Measurements from ENCODE around the gene JTB. TPM values are rescaled to one million over a fixed set of nuclear protein-coding genes. Genes with fewer than 3 reads are reported as not detected.

JTB gene
- total RNA-seq, 1 donor from 2014 or later = 97.0 TPM

DNA sequence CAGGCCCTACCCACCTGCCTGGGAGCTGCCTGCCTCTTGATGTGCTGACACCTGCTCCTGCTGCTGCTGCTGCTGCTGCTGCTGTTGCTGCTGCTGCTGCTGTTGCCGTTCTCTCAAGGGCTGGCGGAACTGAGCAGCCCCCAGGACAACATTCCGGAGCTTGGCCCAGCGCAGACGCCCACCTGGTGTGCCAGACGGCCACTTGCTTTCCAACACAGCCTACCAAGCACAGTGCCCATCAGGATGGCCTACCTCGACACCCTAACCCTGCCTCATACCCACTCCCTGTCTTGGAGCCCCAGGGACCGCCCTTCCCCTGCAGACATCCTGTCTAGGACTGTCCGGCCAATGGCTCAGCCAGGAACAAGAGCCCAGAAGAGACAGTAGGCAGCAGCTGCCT lies 42.7 kb downstream of the JTB start:
- ATAC-seq (no peak), DNase-seq (ENCODE audit: low spot score) (no peak)

GRCh38 chr1:153933955-153934354 lies 43.5 kb downstream of the JTB start:
- ATAC-seq (no peak), DNase-seq (ENCODE audit: low spot score) (no peak)

DNA sequence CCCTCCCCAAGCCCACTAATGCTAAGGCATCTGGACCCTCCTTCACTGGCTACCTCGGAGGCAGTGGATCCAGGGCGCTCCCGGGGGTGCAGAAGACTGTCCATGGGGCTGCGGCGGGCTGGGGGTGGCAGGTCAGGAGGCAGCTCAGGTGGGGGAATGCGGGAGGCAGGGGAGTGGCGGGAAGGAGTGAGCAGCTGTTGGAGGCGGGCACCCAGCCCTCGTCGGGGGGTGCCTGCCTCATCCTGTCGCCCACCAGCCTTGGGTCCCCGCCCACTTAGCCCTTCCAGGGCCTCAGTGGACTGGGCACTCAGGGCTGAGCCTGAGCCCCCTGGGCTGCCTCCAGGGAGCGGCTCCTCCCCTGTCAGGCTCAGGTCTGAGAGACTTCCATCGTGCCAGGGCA lies 44.0 kb downstream of the JTB start:
- no peak for DNase-seq (ENCODE audit: low spot score)
- no peak for ATAC-seq

DNA sequence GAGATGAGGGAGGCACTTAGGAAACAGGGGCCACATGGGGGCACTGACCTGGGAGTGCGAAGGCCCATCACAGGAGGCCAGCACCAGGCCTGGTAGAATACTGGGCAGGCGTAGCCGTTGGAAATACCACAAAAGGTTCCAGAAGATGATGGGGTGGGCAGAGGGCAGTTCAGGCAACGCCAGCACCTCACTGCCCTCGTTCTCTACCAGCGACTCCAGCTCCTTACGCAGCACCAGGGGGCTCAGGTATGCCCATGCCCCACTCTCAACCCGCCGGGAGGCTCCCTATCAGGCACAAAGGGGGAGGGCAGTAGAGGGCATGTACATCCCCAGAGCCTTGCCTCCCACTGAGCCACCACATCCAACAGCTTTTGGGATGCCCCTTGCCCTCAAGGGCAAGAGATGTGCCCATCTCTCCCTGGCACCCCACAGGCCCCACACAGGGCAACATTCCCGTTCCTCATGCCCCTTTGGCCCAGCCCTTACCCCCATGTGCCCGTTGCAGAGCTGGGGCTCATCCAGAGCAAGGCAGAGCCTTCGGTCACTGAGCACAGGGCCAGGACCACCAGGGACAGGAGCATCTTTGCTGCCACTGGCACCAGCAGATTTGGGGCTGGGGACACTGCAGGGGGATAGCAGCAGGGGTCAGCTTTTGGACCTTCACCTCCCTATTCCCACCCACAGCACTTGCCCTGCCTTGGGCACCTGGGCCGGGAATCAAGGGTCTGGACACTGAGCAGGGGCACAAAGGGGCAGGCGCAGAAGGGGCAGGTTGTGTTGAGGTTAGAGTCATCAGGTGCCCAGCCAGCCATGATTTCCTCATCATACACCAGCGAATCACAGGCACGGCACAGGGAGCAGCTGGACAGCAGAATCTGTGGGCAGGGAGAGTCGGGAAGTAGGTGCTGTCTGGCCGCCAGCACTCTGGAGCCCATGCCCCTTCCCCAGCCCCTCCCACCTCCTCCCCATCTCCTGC lies 45.0 kb downstream of the JTB start:
- ATAC-seq = no peak
- no peak for DNase-seq (ENCODE audit: low spot score)

- ATAC-seq (no peak), DNase-seq (ENCODE audit: low spot score) (no peak)
Observed at GRCh38 chr1:153929981-153930948, 47.2 kb downstream of the JTB start.

DNA sequence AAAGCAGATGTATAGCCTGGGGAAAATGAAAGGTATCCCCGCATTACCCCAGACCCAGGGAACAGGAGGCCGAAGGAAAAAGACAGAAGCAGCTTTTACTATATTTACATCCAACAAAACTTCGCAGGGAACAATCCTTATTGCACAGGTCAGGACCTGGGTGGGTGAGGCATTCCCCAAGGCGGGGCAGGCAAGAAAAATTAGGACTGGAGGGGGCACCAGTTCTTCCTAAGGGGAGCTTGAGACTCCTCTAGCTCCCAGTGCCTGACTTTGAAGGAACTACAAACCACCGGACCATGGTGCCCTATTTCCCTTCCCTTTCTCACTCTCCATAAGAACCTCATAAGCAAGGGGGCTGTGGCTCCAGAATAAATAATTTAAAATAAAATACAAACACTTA lies 48.0 kb downstream of the JTB start:
- ATAC-seq (no peak), DNase-seq (ENCODE audit: low spot score) (no peak)

DNA sequence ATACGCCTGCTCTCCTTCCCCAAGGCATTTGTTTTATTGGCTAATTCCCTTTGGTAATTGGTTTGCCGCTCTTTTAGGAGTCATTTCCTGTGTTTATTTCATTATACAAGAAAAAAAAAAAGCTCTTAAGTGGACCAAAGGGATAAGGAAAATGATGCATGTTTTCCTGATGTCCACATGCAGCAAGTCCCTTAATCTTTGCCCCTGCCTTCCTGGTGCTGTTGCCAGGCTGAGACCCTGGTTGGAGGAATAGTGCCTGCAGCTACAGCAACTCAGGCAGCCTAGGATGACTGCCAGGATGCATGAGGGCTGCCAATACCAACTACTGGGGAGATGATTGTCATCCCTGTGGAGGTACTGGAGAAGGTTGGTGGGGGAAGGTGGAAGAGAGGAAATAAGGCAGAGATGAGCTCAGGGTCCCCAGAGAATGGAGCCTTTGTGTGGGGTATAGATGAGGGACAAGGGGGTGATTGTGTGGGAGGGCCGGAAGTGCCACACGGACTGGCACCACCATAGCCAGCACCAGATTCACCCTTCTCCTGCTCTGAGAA lies 48.6 kb downstream of the JTB start:
- no peak for ATAC-seq

GRCh38 chr1:153928245-153928644 lies 49.2 kb downstream of the JTB start:
- DNase-seq (ENCODE audit: low spot score) = no peak
- no peak for ATAC-seq

More for the DNA sequence above, 48.6 kb downstream of the JTB start:
- DNase-seq (ENCODE audit: low spot score) = no peak

DNA sequence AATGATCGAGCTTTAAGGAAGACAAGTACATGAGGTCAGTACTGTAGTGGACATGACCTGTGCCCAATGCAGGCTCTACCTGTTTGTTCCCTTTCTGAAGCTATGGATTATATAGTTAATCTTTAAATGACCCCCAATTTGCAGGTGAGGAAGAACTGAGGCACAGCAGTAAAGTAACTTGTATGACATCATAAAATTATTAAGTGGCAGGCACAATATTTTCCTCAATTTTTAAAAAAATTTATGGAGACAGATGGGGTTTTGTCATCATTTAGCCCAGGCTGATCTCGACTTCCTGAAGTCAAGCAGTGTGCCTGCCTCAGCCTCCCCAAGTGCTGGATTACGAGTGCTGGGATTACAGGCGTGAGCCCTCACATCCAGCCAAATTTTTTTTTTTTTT lies 51.1 kb downstream of the JTB start:
- ATAC-seq = no peak
- no peak for DNase-seq (ENCODE audit: low spot score)

Other genes with a start within 250 kb of the JTB start
- 21.9 TPM for gene INTS3, start 249.6 kb downstream of the JTB start, total RNA-seq
- gene SLC27A3, start 202.3 kb downstream of the JTB start, total RNA-seq = 60.7 TPM
- gene GATAD2B, start 54.7 kb downstream of the JTB start, total RNA-seq = 18.9 TPM
- 25.4 TPM for gene DENND4B, start 31.0 kb downstream of the JTB start, total RNA-seq
- gene CRTC2, start 19.1 kb downstream of the JTB start, total RNA-seq = 23.8 TPM
- 38.8 TPM for gene SLC39A1, start 14.1 kb downstream of the JTB start, total RNA-seq
- 9.0 TPM for gene CREB3L4, start 9.8 kb downstream of the JTB start, total RNA-seq
- 46.3 TPM for gene RAB13, start 8.7 kb upstream of the JTB start, total RNA-seq
- gene RPS27, start 13.1 kb upstream of the JTB start, total RNA-seq = 409 TPM
- 0.10 TPM for gene NUP210L, start 177.4 kb upstream of the JTB start, total RNA-seq
- 92.7 TPM for gene TPM3, start 214.4 kb upstream of the JTB start, total RNA-seq
- not detected for gene CFAP141, start 228.7 kb upstream of the JTB start, total RNA-seq
- 38.0 TPM for gene UBAP2L, start 243.3 kb upstream of the JTB start, total RNA-seq